ENCODE measurements around the gene D2HGDH.

- TF ChIP-seq CTCF (IDR thresholded peaks at IDR 0.05 in 8 of 11, conservative IDR thresholded peaks at IDR 0.05 in 3 of 11) (no peak), POLR2A (IDR thresholded peaks at IDR 0.05) (no peak), POLR2AphosphoS5 (IDR thresholded peaks at IDR 0.05) (no peak)
Measured at GRCh38 chr2:241762321-241762932, 28.0 kb downstream of the D2HGDH start.

All from spleen (tissue), 7 donors.